IMR-90 (cell line): ENCODE measurements around the gene ATF6B. TPM values are rescaled to one million over a fixed set of nuclear protein-coding genes. Genes with fewer than 3 reads are reported as not detected.

Source experiments
- ATAC-seq: fragments of 200-7000 bp; cut with Tn5 transposase; 2 replicates; pipeline ENCODE4 v1.9.1; 2020; ENCODE audit warnings: low read depth, mild to moderate bottlenecking, moderate library complexity
- BruUV-seq: library from RNA; stranded (reverse); fragments of 400-500 nt; replicated peaks from 2 replicates; lab custom pipeline; 2021; lab: Mats Ljungman, UMichigan
- CTCF ChIA-PET: fragments of 300-600 bp; formaldehyde crosslinking; extraction: SDS; loops from one replicate; lab custom pipeline; 2021; ENCODE audit warnings: antibody characterized with exemption; lab: Yijun Ruan, JAX
- POLR2A ChIA-PET: fragments of 300-600 bp; sonication (Branson Sonifier 250); formaldehyde crosslinking; loops from one replicate; lab custom pipeline; 2022; ENCODE audit warnings: antibody characterized with exemption; ENCODE audit not compliant: unreplicated experiment; lab: Charles Lee
- DNase-seq: peaks from one replicate; pipeline ENCODE4 v3.0.0; 2013
- H2AFZ ChIP-seq: replicated peaks from 2 replicates; pipeline ENCODE3; 2013; ENCODE audit warnings: low read length, mild to moderate bottlenecking; ENCODE audit not compliant: poor library complexity
- H2AK5ac ChIP-seq: 2 replicates; pipeline ENCODE4 v1.6.1; 2013; ENCODE audit warnings: low read depth, low read length, inconsistent platforms
- H2AK9ac ChIP-seq: replicated peaks from 2 replicates; pipeline ENCODE3; 2013; ENCODE audit warnings: mild to moderate bottlenecking, low read depth, low read length, moderate library complexity; ENCODE audit not compliant: poor library complexity
- H2BK120ac ChIP-seq: 2 replicates; pipeline ENCODE4 v1.6.1; 2013; ENCODE audit warnings: low read depth, low read length, inconsistent platforms
- H2BK15ac ChIP-seq: 3 replicates; pipeline ENCODE4 v1.6.1; 2013; ENCODE audit warnings: low read depth, low read length, inconsistent platforms
- H2BK20ac ChIP-seq: 2 replicates; pipeline ENCODE4 v1.6.1; 2013; ENCODE audit warnings: low read depth, mild to moderate bottlenecking, inconsistent platforms, low read length, moderate library complexity
- H2BK5ac ChIP-seq: 2 replicates; pipeline ENCODE4 v1.6.1; 2013; ENCODE audit warnings: mild to moderate bottlenecking, low read depth, low read length, inconsistent platforms; ENCODE audit not compliant: poor library complexity, severe bottlenecking
- H3K14ac ChIP-seq: replicated peaks from 2 replicates; pipeline ENCODE4 v1.6.1; 2013; ENCODE audit warnings: low read depth, low read length, inconsistent platforms
- H3K18ac ChIP-seq: 2 replicates; pipeline ENCODE4 v1.6.1; 2013; ENCODE audit warnings: low read depth, low read length, control low read depth
- H3K23ac ChIP-seq: 2 replicates; pipeline ENCODE4 v1.6.1; 2013; ENCODE audit warnings: low read depth, low read length, inconsistent platforms
- H3K27ac ChIP-seq: 2 replicates; pipeline ENCODE4 v1.5.1; 2013; ENCODE audit warnings: mild to moderate bottlenecking, control low read depth, low read length; ENCODE audit not compliant: insufficient read depth
- H3K27me3 ChIP-seq: 2 replicates; pipeline ENCODE4 v1.6.1; 2013; ENCODE audit warnings: low read length; ENCODE audit not compliant: control insufficient read depth, insufficient read depth
- H3K36me3 ChIP-seq: 2 replicates; pipeline ENCODE4 v1.6.1; 2013; ENCODE audit warnings: low read length, mixed read lengths; ENCODE audit not compliant: control insufficient read depth, insufficient read depth
- H3K4ac ChIP-seq: 2 replicates; pipeline ENCODE4 v1.6.1; 2013; ENCODE audit warnings: low read depth, low read length, inconsistent platforms
- H3K4me1 ChIP-seq: 2 replicates; pipeline ENCODE4 v1.6.1; 2013; ENCODE audit warnings: low read length, mixed read lengths; ENCODE audit not compliant: control insufficient read depth, insufficient read depth
- H3K4me2 ChIP-seq: 2 replicates; pipeline ENCODE4 v1.6.1; 2013; ENCODE audit warnings: low read depth, mild to moderate bottlenecking, control low read depth, low read length, moderate library complexity
- H3K4me3 ChIP-seq: 2 replicates; pipeline ENCODE4 v1.5.1; 2013; ENCODE audit warnings: low read depth, mild to moderate bottlenecking, control low read depth, low read length, moderate library complexity; ENCODE audit not compliant: insufficient read depth
- H3K56ac ChIP-seq: 2 replicates; pipeline ENCODE4 v1.6.1; 2013; ENCODE audit warnings: low read length, inconsistent platforms; ENCODE audit not compliant: insufficient read depth; ENCODE audit errors: extremely low read depth
- H3K79me1 ChIP-seq, 2 experiments: 2 replicates each; pipeline ENCODE4 v1.6.1; 2013; ENCODE audit warnings: low read length in 2 of 2, inconsistent platforms in 1 of 2, low read depth in 1 of 2
- H3K9ac ChIP-seq: 2 replicates; pipeline ENCODE4 v1.6.1; 2013; ENCODE audit warnings: low read depth, low read length, control low read depth
- H3K9me1 ChIP-seq: 2 replicates; pipeline ENCODE4 v1.6.1; 2013; ENCODE audit warnings: low read length, inconsistent platforms; ENCODE audit not compliant: insufficient read depth
- H3K9me3 ChIP-seq: 2 replicates; pipeline ENCODE4 v1.6.1; 2013; ENCODE audit warnings: low read length; ENCODE audit not compliant: control insufficient read depth, insufficient read depth
- H4K20me1 ChIP-seq: 2 replicates; pipeline ENCODE4 v1.6.1; 2013; ENCODE audit warnings: low read length, inconsistent platforms; ENCODE audit not compliant: insufficient read depth
- H4K5ac ChIP-seq: 2 replicates; pipeline ENCODE4 v1.6.1; 2013; ENCODE audit warnings: mild to moderate bottlenecking, low read depth, low read length, control low read depth
- H4K8ac ChIP-seq, 2 experiments: 2 replicates each; pipeline ENCODE4 v1.6.1; 2013; ENCODE audit warnings: low read depth in 2 of 2, low read length in 2 of 2, control low read depth in 1 of 2, inconsistent platforms in 1 of 2
- H4K91ac ChIP-seq: 2 replicates; pipeline ENCODE4 v1.6.1; 2013; ENCODE audit warnings: low read depth, low read length, inconsistent platforms; ENCODE audit not compliant: insufficient read depth
- CEBPB ChIP-seq: IDR thresholded peaks from 2 replicates; pipeline ENCODE4 v1.6.1; 2012; ENCODE audit warnings: low read depth, low read length, improper control_type of control experiment
- CHD1 ChIP-seq: IDR thresholded peaks from 2 replicates; pipeline ENCODE4 v1.6.1; 2012; ENCODE audit warnings: low read depth, low read length, improper control_type of control experiment
- CTCF ChIP-seq: conservative IDR thresholded peaks from 2 replicates; pipeline ENCODE4 v1.5.1; 2012; ENCODE audit warnings: mild to moderate bottlenecking, low read depth, low read length, improper control_type of control experiment
- ELK1 ChIP-seq: fragments of 150-350 bp; IDR thresholded peaks from 2 replicates; pipeline ENCODE4 v1.6.1; 2016; ENCODE audit warnings: low read depth, mild to moderate bottlenecking, low read length, moderate library complexity, borderline replicate concordance
- FOS ChIP-seq: fragments of 150-350 bp; IDR thresholded peaks from 2 replicates; pipeline ENCODE4 v1.6.1; 2016; ENCODE audit warnings: low read depth, low read length
- MAZ ChIP-seq: IDR thresholded peaks from 2 replicates; pipeline ENCODE4 v1.6.1; 2012; ENCODE audit warnings: low read depth, mild to moderate bottlenecking, low read length, improper control_type of control experiment, moderate library complexity, borderline replicate concordance
- POLR2A ChIP-seq: IDR thresholded peaks from 2 replicates; pipeline ENCODE4 v1.6.1; 2012; ENCODE audit warnings: mild to moderate bottlenecking, low read depth, low read length
- RAD21 ChIP-seq: IDR thresholded peaks from 2 replicates; pipeline ENCODE4 v1.6.1; 2012; ENCODE audit warnings: low read length, improper control_type of control experiment
- RFX5 ChIP-seq: IDR thresholded peaks from 2 replicates; pipeline ENCODE4 v1.8.0; 2012; ENCODE audit warnings: low read depth, mild to moderate bottlenecking, low read length, moderate library complexity
- SMC3 ChIP-seq: fragments of 150-350 bp; IDR thresholded peaks from 2 replicates; pipeline ENCODE4 v1.6.1; 2016; ENCODE audit warnings: low read depth, mild to moderate bottlenecking, antibody characterized with exemption, low read length, moderate library complexity
- WGBS, 2 experiments: methylation state at CpG; one replicate each; pipeline versions ENCODE4 v1.1.5 to v1.1.7; 2013; ENCODE audit warnings: missing lambda C conversion rate in 2 of 2; ENCODE audit not compliant: insufficient read length in 1 of 2; ENCODE audit errors: extremely low coverage in 2 of 2; 5-methylcytosine and 5-hydroxymethylcytosine counted together
- dilution Hi-C: fragments of 300-500 bp; cut with HindIII; formaldehyde crosslinking; loops from one replicate; pipeline ENCODE4 v1.14.3; 2018; ENCODE audit warnings: low sequenced_read_pairs; ENCODE audit not compliant: unreplicated experiment
- in situ Hi-C: fragments of 300-500 bp; cut with MboI; formaldehyde crosslinking; loops from 3 replicates; pipeline ENCODE4 v1.14.3; 2019; ENCODE audit warnings: low sequenced_read_pairs, inconsistent platforms, mixed read lengths
- intact Hi-C: fragments of 100-400 bp; cut with micrococcal nuclease; formaldehyde crosslinking; loops from 2 replicates; pipeline ENCODE4 v1.10.0; 2022
- polyA plus RNA-seq, 3 experiments: library from polyadenylated mRNA; depleted of rRNA; stranded (reverse); fragments of >200 nt; gene quantifications; 2 replicates each; pipeline ENCODE4 v1.2.3, GENCODE V29; 2012; ENCODE audit warnings: low replicate concordance in 1 of 3
- total RNA-seq: library from RNA; depleted of rRNA; stranded (reverse); fragments of >200 nt; gene quantifications from 2 replicates; pipeline ENCODE4 v1.2.3, GENCODE V29; 2012

The ATF6B gene
- total and polyA plus RNA-seq, 2 of the 4 experiments (the other 2 are of a cell fraction) = 7.9 to 69.6 TPM

GRCh38 chr6:32168350-32168749, 40.3 kb upstream of the ATF6B start:
- H3K4ac ChIP-seq = no peak overlapping the region
- H3K27ac ChIP-seq = no peak overlapping the region
- H3K14ac ChIP-seq = no peak overlapping the region
- no peak for DNase-seq
- in situ Hi-C loops (no loop called here), intact Hi-C loops (no loop called here), dilution Hi-C loops (no loop called here)
- CTCF ChIA-PET = no interaction called here
- H2AFZ ChIP-seq = no peak overlapping the region
- peaks cover 3% of the 10 kb centered on the region for H3K4me1 ChIP-seq
- H2BK20ac ChIP-seq = no peak overlapping the region
- H2BK120ac ChIP-seq = no peak overlapping the region
- H2BK5ac ChIP-seq = no peak overlapping the region
- H3K36me3 ChIP-seq = peaks cover 54% of the 10 kb centered on the region
- POLR2A ChIA-PET = interaction anchor here (1.0 kb wide), 1 partner anchor 9 kb away, joined by 3 read pairs; no protein-coding TSS in a partner anchor
- no peaks in the 10 kb centered on the region for H4K20me1 ChIP-seq
- H3K9me3 ChIP-seq = no peaks in the 10 kb centered on the region
- no peak overlapping the region for H4K91ac ChIP-seq
- peak; percentile 6; the same call in 1 of the 2 replicates for ATAC-seq
- H2AK9ac ChIP-seq = no peak overlapping the region
- no CpG with 5 or more reads among the region's 2 CpGs for WGBS, 2 experiments
- no peak overlapping the region for H4K8ac ChIP-seq
- no peak overlapping the region for H3K9ac ChIP-seq
- no peaks in the 10 kb centered on the region for H3K27me3 ChIP-seq
- H3K4me3 ChIP-seq = no peak overlapping the region
- H3K4me2 ChIP-seq = no peak overlapping the region
- no peak overlapping the region for H3K56ac ChIP-seq
- H4K5ac ChIP-seq = no peak overlapping the region
- no peak overlapping the region for H3K18ac ChIP-seq
- no TSS peak for BruUV-seq
- no peak overlapping the region for H3K23ac ChIP-seq
- peaks cover 18% of the 10 kb centered on the region for H3K9me1 ChIP-seq
- no peak overlapping the region for H2AK5ac ChIP-seq
- H2BK15ac ChIP-seq = no peak overlapping the region
- H3K79me1 ChIP-seq = peaks cover 10 to 31% of the 10 kb centered on the region in 2 experiments; a peak in 3 of 4 replicates
- TF ChIP-seq CEBPB (no peak), MAZ (no peak), POLR2A (no peak), CHD1 (no peak), RFX5 (no peak), CTCF (no peak), FOS (no peak), ELK1 (no peak), RAD21 (no peak), SMC3 (no peak)
